RWPE2 (cell line): ENCODE results near the gene HERC3.
A peak's percentile ranks its signal among the peaks of the same experiment; 100 is the strongest.
"Not testable (repeated sequence)": the region's sequence is repeated elsewhere in the genome, so short reads cannot be mapped to it uniquely, and the experiment has no call there.

Experiments used
- ATAC-seq: fragments of 200-7000 bp; cut with Tn5 transposase; 3 replicates; pipeline ENCODE4 v1.9.1; 2021; ENCODE audit warnings: low read depth
- DNase-seq: peaks from one replicate; pipeline ENCODE4 v3.0.0-alpha.2; 2020; ENCODE audit warnings: low spot score
- H3K27ac ChIP-seq: fragments of 450-650 bp; 2 replicates; pipeline ENCODE4 v1.5.1; 2017; ENCODE audit warnings: mild to moderate bottlenecking; ENCODE audit not compliant: poor library complexity, severe bottlenecking
- H3K27me3 ChIP-seq: fragments of 250-450 bp; sonication (Bioruptor Pico); 2 replicates; pipeline ENCODE4 v1.5.1; 2021; ENCODE audit warnings: mild to moderate bottlenecking, moderate library complexity; ENCODE audit not compliant: insufficient read depth, poor library complexity, severe bottlenecking
- H3K36me3 ChIP-seq: fragments of 250-450 bp; sonication (Bioruptor Pico); 2 replicates; pipeline ENCODE4 v1.5.1; 2020; ENCODE audit warnings: low read depth, mild to moderate bottlenecking, moderate library complexity
- H3K4me1 ChIP-seq: fragments of 250-450 bp; sonication (Bioruptor Pico); 2 replicates; pipeline ENCODE4 v1.5.1; 2021; ENCODE audit warnings: mild to moderate bottlenecking, moderate library complexity; ENCODE audit not compliant: insufficient read depth, poor library complexity, severe bottlenecking
- H3K4me3 ChIP-seq: fragments of 250-450 bp; sonication (Bioruptor Pico); 2 replicates; pipeline ENCODE4 v1.5.1; 2021; ENCODE audit warnings: mild to moderate bottlenecking, moderate library complexity; ENCODE audit not compliant: severe bottlenecking
- H3K9me3 ChIP-seq: fragments of 250-450 bp; sonication (Bioruptor Pico); 2 replicates; pipeline ENCODE4 v1.5.1; 2021; ENCODE audit warnings: mild to moderate bottlenecking, moderate library complexity; ENCODE audit not compliant: severe bottlenecking
- CTCF ChIP-seq: fragments of 450-650 bp; IDR thresholded peaks from one replicate; pipeline ENCODE4 v1.5.1; 2017; ENCODE audit warnings: mild to moderate bottlenecking, moderate library complexity; ENCODE audit not compliant: poor library complexity, severe bottlenecking

Gene HERC3

GRCh38 chr4:88606832-88607231, 14.6 kb downstream of the HERC3 start:
- peak overlapping the region; percentile 59 for H3K27ac ChIP-seq
- H3K27me3 ChIP-seq, result no peaks in the 10 kb centered on the region
- peaks cover 54% of the 10 kb centered on the region for H3K4me1 ChIP-seq
- peaks cover 5% of the 10 kb centered on the region for H3K9me3 ChIP-seq
- no peak for DNase-seq
- H3K36me3 ChIP-seq, result peaks cover 81% of the 10 kb centered on the region
- TF ChIP-seq CTCF, result no peak
- no peak overlapping the region for H3K4me3 ChIP-seq
- ATAC-seq, result peak; percentile 65

DNA sequence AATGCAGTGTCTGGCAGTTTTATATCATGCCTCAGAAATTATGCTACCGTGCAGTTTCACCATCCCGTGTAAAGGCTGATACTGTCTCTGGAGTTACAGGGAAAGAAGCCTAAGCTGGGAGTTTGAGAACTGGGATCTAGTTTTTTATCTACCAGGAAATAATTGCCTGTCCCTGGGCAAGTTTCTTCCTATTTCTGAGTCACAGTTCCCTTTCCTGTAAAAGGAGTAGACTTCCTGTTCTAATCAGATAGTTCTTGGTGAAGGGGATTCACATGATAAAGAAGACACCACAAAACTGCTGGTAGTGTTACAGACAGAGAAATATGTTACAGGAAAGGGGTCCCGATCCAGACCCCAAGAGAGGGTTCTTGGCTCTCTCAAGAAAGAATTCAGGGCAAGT, 17.1 kb downstream of the HERC3 start:
- Histone ChIP-seq H3K27me3 (no peaks in the 10 kb centered on the region), H3K4me3 (no peak overlapping the region), H3K4me1 (peaks cover 64% of the 10 kb centered on the region), H3K36me3 (peaks cover 82% of the 10 kb centered on the region), H3K9me3 (peaks cover 5% of the 10 kb centered on the region), H3K27ac (peak overlapping the region; percentile 100)
- DNase-seq (no peak), ATAC-seq (no peak)
- no peak for TF ChIP-seq CTCF

GRCh38 chr4:88609794-88610193, 17.5 kb downstream of the HERC3 start:
- Histone ChIP-seq H3K27ac (peak overlapping the region; percentile 100), H3K4me1 (peaks cover 68% of the 10 kb centered on the region), H3K36me3 (peaks cover 82% of the 10 kb centered on the region)
- not testable (repeated sequence) for DNase-seq, ATAC-seq, H3K4me3 ChIP-seq, H3K27me3 ChIP-seq, H3K9me3 ChIP-seq

DNA sequence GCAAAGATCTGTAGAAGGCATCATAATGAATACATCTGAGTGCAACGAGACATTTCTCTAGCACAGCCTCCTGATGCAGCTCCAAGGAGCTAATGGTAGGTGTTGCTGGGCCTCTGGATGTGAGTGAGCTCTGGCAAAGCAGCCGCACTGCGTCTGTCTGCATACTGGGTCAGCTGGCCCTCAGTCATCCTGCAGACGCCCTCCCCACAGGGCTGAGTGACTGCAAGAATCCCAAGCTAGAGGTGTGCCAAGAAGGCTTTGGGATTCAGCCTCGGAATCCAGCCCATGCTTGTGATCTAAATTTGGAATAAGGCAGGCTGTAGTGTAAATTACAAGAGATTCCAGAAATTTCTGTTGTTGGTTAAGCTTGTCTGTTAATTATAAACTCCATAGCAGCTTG, 18.5 kb downstream of the HERC3 start:
- Histone ChIP-seq H3K27me3 (no peaks in the 10 kb centered on the region), H3K4me1 (peaks cover 73% of the 10 kb centered on the region), H3K27ac (peak overlapping the region; percentile 100), H3K9me3 (peaks cover 5% of the 10 kb centered on the region), H3K4me3 (no peak overlapping the region), H3K36me3 (peaks cover 77% of the 10 kb centered on the region)
- TF ChIP-seq CTCF, result no peak
- no peak for ATAC-seq
- DNase-seq, result no peak

- Histone ChIP-seq H3K27ac (peak overlapping the region; percentile 100), H3K4me3 (no peak overlapping the region), H3K36me3 (peaks cover 57% of the 10 kb centered on the region), H3K4me1 (peaks cover 79% of the 10 kb centered on the region), H3K27me3 (no peaks in the 10 kb centered on the region), H3K9me3 (no peaks in the 10 kb centered on the region)
- TF ChIP-seq CTCF, result no peak
- ATAC-seq (no peak), DNase-seq (no peak)
Measured at GRCh38 chr4:88613417-88613875, 21.2 kb downstream of the HERC3 start.
